NCI-H2107 treated with DMSO at 0.1 percent for 48 hours (cell line): ENCODE measurements around the gene AANAT.
A peak's percentile ranks its signal among the peaks of the same experiment; 100 is the strongest.

Experiments
- DNase-seq: peaks from one replicate; lab custom pipeline; 2025; ENCODE audit not compliant: unreplicated experiment; lab: John Stamatoyannopoulos, UW

AANAT gene

GRCh38 chr17:76441686-76442340 is 25.6 kb upstream of the AANAT start:
- no peak for DNase-seq

DNA sequence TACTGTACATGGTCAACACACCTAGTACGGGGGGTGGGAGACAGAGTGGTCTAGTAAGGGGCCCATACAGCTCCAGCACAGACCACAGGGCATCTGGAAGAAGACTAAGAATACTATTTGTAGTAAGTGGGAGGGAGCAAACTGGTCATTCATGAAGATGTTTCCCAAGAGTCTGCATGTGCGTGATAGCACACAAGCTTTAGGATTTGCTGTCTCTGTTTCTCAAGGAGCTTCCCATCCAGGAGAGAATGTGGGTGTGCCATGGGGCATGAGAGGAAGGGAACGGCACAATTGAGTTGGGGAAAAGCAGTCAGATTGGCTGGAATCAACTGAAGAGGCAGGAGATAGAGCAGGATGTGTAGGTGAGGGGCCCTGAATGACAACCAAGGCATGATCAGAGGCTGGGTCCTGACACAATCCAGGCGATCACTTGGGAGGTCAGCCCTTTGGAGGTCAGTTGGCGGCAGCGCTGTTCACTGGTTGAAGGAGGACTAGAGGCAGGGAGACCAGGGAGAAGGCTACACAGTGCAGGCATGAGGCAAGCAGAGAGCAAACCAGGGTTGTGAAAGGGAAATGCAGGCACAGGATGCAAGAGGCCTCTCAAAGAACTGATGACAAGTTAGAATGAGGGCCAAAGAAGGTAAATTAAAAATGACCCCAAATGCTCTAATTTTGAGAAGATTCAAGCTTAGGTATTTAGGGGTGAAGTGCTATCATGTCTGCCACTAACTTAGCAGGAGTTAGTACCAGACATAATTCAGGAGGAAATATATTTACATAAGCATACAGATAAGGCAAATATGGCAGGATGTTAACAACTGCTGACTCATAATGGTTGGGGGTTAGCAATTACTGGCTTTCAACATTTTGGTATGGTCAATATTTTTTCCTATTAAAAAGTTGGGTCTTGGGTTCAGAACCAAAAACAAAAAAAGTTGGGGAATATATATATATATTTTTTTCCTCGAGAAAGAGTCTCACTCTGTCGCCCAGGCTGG is 24.8 kb upstream of the AANAT start:
- no peak for DNase-seq

GRCh38 chr17:76444518-76445311 is 22.7 kb upstream of the AANAT start:
- no peak for DNase-seq

GRCh38 chr17:76445697-76446448 is 21.5 kb upstream of the AANAT start:
- DNase-seq: no peak

- DNase-seq: no peak
Measured at GRCh38 chr17:76446449-76447231, 20.8 kb upstream of the AANAT start.

DNA sequence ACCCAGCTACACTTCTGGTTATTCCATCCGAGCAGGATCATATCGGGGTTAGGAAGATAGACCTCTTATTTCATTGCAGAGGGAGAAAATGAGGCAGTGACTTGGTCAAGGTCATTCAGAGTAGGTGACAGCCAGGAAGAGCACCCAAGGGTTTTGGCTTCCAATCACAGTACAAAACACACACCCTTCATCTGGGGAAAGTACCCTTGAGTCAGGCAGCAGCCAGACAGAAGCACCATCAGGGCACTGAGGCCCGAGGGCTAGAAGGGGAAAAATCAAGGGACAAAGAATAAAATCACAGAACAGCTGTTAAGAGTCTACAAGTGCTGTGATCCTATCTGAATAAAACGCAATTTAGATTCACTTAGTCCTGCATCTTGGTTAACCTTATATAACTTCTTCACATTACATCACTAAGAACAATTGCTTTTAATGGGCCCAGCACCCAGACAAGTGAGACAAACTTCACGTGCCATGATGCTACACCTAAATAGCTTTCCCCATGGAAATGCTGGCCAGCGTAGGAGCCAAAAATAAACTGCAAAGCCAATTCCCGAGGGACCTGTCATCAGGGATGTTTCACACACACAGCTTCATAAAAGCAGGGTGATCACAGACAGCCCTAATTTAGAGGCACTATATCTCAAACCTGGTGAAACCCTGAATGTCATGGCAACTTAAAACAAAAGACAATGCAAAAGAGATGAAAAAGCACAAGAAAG is 19.3 kb upstream of the AANAT start:
- no peak for DNase-seq

GRCh38 chr17:76449126-76449525 is 18.3 kb upstream of the AANAT start:
- DNase-seq: no peak

- no peak for DNase-seq
Measured at GRCh38 chr17:76451506-76451905, 15.9 kb upstream of the AANAT start.

DNA sequence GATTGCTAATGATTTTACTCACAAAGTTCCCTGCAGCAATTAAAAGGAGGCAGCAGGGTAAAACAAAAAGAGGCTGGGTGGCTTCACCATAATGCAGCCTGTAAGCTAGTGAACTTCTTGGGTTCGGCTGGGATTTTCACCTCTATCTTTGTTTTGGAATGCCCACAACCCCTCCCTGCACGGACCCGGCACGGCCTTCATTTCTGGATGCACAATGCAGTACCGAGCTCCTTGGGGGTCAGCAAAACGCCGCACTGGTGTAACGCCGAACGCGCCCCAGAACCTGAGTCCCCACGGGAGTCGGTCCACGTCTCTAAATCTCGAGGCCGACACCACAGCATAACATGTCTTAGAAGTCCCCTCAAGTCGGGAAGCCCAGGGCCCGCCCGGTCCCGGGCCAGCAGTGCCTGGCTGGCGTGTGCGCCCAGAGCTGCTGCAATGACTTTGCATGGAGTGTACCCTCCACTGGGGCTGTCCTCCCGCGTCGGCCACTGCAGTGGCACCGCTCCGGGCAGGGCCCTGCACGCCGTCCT is 15.2 kb upstream of the AANAT start:
- DNase-seq: no peak

DNA sequence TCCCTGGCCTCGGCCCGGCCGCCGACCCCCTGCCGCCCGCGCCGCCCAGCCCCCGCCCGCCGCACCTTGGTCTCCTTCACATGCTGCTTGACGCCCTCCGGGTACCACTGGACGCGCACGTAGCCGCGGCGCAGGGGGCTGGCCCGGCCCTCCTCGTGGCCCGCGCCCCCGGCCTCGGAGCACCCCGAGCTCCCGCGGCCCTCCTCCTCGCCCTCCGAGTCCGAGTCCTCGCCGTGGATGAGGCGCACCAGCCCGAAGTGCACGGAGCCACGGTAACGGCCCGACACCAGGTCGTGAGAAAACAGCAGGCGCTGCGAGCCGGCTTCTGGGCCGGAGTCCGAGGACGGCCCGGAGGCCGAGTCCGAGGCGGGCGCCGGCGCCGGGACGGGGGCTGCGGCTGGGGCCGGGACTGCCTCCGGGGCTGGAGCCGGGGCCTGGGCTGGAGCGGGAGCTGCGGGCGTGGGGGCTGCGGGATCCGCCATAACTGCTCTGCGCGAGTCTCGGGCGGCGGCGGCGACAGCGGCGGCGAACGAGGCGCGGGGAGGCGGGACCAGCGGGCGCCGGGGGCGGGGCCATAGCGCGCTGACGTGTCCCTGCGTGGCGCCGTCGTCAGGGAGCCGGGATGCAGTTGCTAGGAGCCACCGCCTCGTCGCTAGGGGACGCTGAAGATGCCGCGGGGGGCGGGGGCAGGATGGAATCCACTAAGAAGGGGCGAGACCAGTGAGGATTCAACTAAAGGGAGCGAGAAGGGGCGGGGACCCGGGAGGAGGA is 14.6 kb upstream of the AANAT start, which contains the start of gene UBE2O:
TSS of gene UBE2O (minus strand) at position 493 of the 771 bp plus-strand sequence. CDS start at position 482, 11 bp downstream.
- peak; percentile 62 for DNase-seq

DNA sequence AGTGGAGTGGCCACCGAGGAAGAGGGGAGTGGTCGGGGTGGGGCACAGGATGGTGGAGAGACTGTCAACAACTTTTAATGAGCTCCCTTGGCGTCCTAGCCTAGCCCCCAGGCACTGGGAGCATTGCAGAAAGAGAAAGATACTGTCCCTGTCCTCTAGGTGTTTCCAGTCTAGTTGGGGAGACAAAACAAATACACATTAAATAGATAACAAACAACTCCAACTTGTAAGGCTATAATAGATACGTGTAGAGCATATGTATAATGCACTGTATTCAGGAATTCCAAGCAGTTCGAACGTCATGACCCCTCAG is 14.0 kb upstream of the AANAT start:
- no peak for DNase-seq

DNA sequence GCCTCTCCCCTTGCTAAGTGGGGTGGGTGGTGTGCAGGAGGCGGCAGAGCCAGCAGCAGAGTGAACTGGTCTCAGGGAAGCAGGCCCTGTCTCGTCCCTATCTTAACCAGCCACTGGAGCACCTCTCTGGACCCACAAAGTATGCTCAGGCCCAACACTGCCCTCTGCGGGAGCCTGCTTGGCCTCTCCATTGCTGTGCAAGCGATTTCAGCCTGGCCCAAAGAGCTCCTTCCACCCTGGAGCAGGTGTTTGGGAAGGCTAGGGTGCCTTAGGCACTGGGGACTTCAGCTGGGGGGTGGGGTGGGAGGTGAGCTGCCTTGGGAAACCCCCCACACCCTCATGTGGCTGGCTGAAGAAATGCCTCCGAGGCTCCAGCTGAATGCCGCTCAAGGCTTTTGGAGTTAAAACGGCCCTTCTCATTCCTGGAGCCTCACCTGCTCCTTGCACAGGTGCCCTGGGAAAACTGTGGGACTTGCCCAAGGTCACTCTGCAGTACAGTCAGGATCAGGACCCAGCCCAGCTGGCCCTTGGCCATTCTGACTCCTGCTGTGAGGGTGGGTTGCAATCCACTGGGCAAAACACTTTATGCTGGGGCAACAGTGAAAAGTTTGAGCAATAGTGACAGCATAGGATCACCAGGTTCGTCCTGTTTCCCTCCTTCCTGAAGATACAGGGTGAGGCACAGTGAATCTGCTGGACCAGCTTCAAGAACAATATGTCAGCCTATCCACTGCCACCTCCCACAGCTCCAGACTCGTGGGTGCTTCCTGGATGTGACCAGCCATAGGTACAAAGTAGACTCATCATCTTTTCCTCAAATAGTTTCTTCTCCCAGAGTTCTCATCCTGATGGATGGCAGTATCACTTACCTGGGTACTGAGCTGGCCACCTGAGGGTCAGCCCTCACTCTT is 8.6 kb upstream of the AANAT start:
- no peak for DNase-seq

DNA sequence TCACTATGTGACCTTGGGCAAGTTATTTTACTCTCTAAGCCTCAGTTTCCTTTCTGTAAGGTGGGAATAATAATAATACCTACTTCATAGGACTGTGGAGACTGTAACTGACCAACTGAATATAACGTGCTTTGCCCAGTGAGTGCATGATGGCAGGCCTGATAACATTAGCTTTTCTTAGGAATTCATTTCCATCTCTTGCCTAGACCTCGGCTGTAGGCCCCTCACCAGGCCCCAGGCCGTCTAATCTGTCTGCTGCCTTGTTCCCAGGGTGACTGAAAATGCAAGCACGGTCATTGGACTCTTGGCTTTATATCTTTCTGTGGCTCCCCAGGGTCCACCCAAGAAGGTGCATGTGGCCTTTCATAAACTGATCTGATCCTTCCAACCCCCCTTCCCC is 7.7 kb upstream of the AANAT start:
- no peak for DNase-seq

DNA sequence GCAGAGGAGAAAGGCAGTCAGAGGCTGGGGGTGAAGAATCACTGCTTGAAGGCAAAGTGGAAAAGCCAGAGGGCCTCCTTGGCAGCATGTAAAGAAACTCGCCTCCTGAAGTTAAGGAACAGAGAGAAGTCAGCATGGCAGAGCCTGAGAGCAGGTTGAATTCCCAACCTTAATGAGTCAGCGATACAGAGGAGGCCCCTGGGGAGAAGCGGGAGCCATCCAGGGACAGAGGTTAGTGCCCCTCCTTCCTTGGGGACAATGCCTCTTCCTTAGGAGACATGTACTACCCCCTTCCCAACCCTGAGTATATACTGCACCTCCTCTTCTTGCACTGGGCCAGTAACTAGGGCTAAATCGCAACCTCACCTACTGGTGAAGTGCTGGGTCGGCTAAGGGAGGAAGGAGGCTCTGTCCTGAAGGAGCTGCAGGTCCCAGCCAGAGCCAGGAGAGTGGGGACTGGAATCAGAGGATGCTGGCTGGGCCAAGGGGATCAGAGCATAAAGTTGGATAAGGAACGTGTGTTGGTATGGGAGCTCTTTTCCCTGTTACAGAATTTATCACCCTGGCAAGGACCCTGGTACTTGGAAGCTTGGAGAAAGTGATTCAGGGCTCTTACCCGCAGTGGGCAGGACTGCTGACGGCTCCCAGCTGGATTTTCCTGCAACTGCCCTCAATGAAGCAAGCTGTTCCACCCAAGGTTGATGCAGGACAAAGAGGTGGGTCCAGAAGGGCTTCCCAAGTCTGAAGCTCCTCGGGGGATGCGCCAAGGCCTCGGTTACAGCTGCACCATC is 5.4 kb upstream of the AANAT start:
- no peak for DNase-seq

- DNase-seq: no peak
Measured at GRCh38 chr17:76462556-76463290, 4.7 kb upstream of the AANAT start.

DNA sequence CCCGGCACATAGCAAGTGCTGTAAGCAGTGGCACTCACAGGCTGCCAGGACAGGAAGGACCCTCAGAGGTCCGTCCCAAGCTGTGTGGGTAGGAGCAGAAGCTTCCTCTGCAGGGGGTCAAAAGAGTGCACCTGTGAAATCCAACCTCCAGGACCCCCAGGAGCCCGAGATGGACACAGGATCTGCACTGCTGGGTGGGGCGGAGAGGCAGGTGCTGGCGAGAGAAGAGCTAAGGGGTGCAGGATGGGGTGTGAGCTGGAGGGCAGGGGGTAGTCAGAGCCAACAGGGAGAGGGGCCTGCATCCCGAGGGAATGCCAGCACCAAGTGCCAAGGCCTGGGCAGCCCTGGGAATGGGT is 650 bp upstream of the AANAT start:
- no peak for DNase-seq
